Skeletal muscle tissue (tissue), 4 donors: ENCODE results near the gene KRTAP6-2. TPM values are rescaled to one million over a fixed set of nuclear protein-coding genes. Genes with fewer than 3 reads are reported as not detected.

ENCODE experiments used
- H3K27ac ChIP-seq: one replicate; pipeline ENCODE4 v1.7.0; 2013; ENCODE audit warnings: mild to moderate bottlenecking, low read depth, low read length, inconsistent platforms
- H3K27me3 ChIP-seq, 3 donors: one replicate each; pipeline ENCODE4 v1.7.0; 2013; ENCODE audit warnings: low read length in 3 of 3; ENCODE audit not compliant: control insufficient read depth in 3 of 3, insufficient read depth in 3 of 3
- H3K36me3 ChIP-seq, 3 donors: one replicate each; pipeline ENCODE4 v1.7.0; 2013; ENCODE audit warnings: low read length in 3 of 3; ENCODE audit not compliant: control insufficient read depth in 3 of 3, insufficient read depth in 3 of 3
- H3K4me1 ChIP-seq, 3 donors: one replicate each; pipeline ENCODE4 v1.7.0; 2013; ENCODE audit warnings: low read length in 3 of 3, mild to moderate bottlenecking in 3 of 3; ENCODE audit not compliant: control insufficient read depth in 3 of 3, insufficient read depth in 3 of 3
- H3K4me3 ChIP-seq, 3 donors: one replicate each; pipeline ENCODE4 v1.7.0; 2013; ENCODE audit warnings: low read length in 3 of 3
- H3K9ac ChIP-seq, 3 donors: one replicate each; pipeline ENCODE4 v1.7.0; 2013; ENCODE audit warnings: low read length in 3 of 3, mild to moderate bottlenecking in 3 of 3, moderate library complexity in 2 of 3, low read depth in 1 of 3
- H3K9me3 ChIP-seq, 3 donors: one replicate each; pipeline ENCODE4 v1.7.0; 2013; ENCODE audit warnings: low read length in 3 of 3; ENCODE audit not compliant: control insufficient read depth in 3 of 3
- total RNA-seq: library from RNA; depleted of rRNA; stranded (reverse); fragments of >200 nt; gene quantifications from one replicate; pipeline ENCODE4 v1.2.3, GENCODE V29; 2014
- donor health status: Osteomylitis.

Gene KRTAP6-2
- total RNA-seq, 1 donor from 2014 or later: not detected

DNA sequence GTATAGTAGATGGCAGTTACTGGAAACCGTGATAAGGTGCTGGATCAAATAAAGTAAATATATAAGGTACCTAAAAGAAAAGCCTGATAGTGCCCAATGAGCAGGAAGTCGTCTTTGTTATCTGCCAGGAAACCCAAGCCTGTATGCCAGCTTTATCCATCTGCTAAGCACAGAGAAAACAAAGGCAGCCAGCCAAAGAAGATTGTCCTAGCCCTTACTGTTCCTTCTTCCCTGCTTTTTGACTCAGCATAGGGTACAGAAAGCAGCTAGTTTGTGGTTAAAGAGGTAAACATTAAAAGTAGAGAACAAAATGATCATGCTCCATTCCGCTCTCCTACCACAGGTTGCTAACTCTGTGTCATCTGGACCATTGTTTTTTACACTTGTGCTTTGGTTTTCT, 18.6 kb downstream of the KRTAP6-2 start:
- Histone ChIP-seq H3K4me1 (no peaks in the 10 kb centered on the region), H3K4me3 (no peak overlapping the region), H3K27ac (no peak overlapping the region), H3K9me3 (no peaks in the 10 kb centered on the region), H3K36me3 (no peaks in the 10 kb centered on the region), H3K9ac (no peak overlapping the region), H3K27me3 (no peaks in the 10 kb centered on the region)

GRCh38 chr21:30579346-30579745, 19.4 kb downstream of the KRTAP6-2 start:
- H3K4me1 ChIP-seq: no peaks in the 10 kb centered on the region
- H3K36me3 ChIP-seq: no peaks in the 10 kb centered on the region
- H3K9me3 ChIP-seq: no peaks in the 10 kb centered on the region
- H3K27me3 ChIP-seq: no peaks in the 10 kb centered on the region
- no peak overlapping the region for H3K9ac ChIP-seq
- no peak overlapping the region for H3K4me3 ChIP-seq
- no peak overlapping the region for H3K27ac ChIP-seq

DNA sequence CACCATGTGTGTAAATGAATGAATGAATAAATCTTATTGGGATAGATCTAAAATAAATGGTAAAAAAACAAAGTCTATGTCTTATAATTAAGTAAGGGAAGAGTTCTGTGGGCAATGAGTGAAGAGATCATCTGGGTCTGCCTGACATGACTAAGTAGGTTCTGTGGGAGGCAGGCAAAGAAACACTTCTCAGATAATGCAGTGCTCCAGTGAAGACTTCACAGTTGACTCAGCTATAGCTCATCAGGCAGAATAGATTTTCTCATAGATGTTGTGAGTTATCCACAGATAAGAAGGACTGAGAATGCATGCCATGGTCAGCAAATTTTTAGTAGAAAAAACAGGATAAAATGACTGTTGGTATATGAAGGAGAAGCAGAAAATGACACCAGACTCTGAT, 20.9 kb downstream of the KRTAP6-2 start:
- no peaks in the 10 kb centered on the region for H3K27me3 ChIP-seq
- no peak overlapping the region for H3K27ac ChIP-seq
- no peak overlapping the region for H3K9ac ChIP-seq
- no peaks in the 10 kb centered on the region for H3K4me1 ChIP-seq
- H3K4me3 ChIP-seq: no peak overlapping the region
- no peaks in the 10 kb centered on the region for H3K36me3 ChIP-seq
- no peaks in the 10 kb centered on the region for H3K9me3 ChIP-seq

DNA sequence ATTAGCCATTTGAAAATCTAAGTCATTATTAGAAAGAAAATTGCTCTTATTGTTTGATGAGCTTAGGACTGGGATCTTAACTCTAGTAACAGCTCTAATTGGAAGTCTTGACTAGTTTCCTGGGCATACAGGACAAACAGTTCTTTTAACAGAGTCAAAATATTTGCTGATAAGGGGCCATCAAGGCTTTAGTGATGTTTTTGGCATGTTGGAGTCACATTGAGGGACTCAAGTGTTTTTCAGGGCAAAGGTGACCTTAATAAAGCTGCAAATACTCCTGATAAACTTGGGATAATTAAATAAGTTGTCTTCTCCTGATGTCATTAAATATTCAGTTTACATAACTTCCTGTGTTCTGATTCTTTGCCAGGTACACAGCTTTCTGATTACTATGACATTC, 31.1 kb downstream of the KRTAP6-2 start:
- Histone ChIP-seq H3K27ac (no peak overlapping the region), H3K27me3 (no peaks in the 10 kb centered on the region), H3K9ac (no peak overlapping the region), H3K4me3 (no peak overlapping the region), H3K4me1 (no peaks in the 10 kb centered on the region), H3K9me3 (no peaks in the 10 kb centered on the region), H3K36me3 (no peaks in the 10 kb centered on the region)

DNA sequence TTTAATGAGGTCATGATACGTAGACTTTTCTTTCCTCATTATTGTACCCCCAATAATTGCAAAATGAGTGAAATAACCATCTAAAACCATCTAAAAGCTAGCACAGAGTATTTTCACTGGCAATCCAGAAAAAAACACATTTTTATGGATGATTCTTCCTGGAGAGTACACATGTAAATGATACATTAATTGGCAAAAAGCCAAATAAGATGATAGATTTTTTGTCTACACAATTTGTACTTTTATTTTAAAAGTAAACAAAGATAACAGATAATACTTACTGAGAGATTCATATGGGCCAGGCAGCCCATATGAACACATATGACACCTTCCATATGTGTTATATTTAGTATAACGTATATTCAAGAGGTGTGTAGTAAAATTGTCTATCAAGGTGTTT, 35.1 kb downstream of the KRTAP6-2 start:
- H3K4me1 ChIP-seq: no peaks in the 10 kb centered on the region
- H3K27ac ChIP-seq: no peak overlapping the region
- no peak overlapping the region for H3K9ac ChIP-seq
- H3K9me3 ChIP-seq: no peaks in the 10 kb centered on the region
- no peak overlapping the region for H3K4me3 ChIP-seq
- no peaks in the 10 kb centered on the region for H3K36me3 ChIP-seq
- no peaks in the 10 kb centered on the region for H3K27me3 ChIP-seq

- Histone ChIP-seq H3K27ac (no peak overlapping the region), H3K4me3 (no peak overlapping the region), H3K36me3 (no peaks in the 10 kb centered on the region), H3K9me3 (no peaks in the 10 kb centered on the region), H3K27me3 (no peaks in the 10 kb centered on the region), H3K4me1 (no peaks in the 10 kb centered on the region), H3K9ac (no peak overlapping the region)
These were observed 35.6 kb downstream of the KRTAP6-2 start for GRCh38 chr21:30563072-30563471.

DNA sequence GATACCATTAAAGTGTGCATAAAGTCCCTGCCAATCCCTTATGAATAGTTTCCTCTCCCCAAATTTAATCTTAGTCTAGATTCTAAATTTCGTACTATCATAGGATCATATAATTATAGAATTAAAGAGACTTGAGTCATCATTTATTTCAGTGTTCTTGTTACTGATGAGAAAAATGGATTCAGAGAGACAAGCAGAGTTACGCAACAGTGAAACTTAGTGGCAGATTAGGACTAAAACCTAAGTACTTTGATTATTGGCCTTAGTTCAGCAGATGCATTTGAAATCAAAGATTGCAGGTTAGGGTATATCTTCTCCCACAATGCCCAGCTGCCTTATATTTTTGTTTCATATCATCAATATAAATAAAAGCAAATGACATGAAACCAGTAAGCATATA, 36.7 kb downstream of the KRTAP6-2 start:
- Histone ChIP-seq H3K9me3 (no peaks in the 10 kb centered on the region), H3K4me1 (no peaks in the 10 kb centered on the region), H3K4me3 (no peak overlapping the region), H3K36me3 (no peaks in the 10 kb centered on the region), H3K9ac (no peak overlapping the region), H3K27ac (no peak overlapping the region), H3K27me3 (no peaks in the 10 kb centered on the region)

DNA sequence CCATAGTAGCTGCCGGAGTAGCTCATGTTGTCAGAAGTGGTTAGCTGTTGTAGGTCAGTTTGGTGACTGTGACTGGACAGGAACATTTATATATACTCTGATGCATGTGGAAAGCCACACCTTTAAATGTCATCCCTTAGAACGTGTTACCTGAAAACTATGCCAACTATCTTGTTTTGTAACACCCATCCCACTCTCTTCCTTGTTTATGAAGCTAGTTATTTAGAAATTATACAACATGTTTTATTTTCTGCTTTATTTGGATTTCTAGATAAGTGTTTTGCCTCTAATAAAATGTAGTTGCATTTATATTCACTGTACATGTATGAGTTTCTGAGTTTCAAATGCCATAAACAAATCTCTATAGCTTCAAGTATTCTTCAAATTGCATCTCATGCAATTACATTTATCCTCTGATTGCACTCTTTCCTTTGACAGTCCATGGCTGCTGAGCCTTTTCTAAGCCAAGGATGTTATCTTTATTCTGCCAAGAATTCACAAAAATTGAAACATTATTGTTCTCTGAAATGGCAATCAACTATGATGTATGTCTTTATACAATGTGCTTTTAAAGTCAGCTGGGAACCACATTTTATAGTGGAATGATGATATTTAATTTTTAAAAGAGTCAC, 37.3 kb downstream of the KRTAP6-2 start, which contains the start of gene KRTAP19-7:
Gene KRTAP19-7 (minus strand): TSS at position 51 of the 632 bp plus-strand sequence. CDS start 25 bp downstream, at position 26.
- Histone ChIP-seq H3K4me3 (no peak within 1 kb of the TSS), H3K9me3 (no peaks in the 10 kb centered on the region), H3K9ac (no peak within 1 kb of the TSS), H3K36me3 (no peaks in the 10 kb centered on the region), H3K4me1 (no peaks in the 10 kb centered on the region), H3K27me3 (no peaks in the 10 kb centered on the region), H3K27ac (no peak within 1 kb of the TSS)

GRCh38 chr21:30555095-30555494, 43.6 kb downstream of the KRTAP6-2 start:
- H3K9me3 ChIP-seq: peaks cover 0 to 2% (median 0%) of the 10 kb centered on the region in 3 donors
- H3K4me1 ChIP-seq: no peaks in the 10 kb centered on the region
- H3K27me3 ChIP-seq: no peaks in the 10 kb centered on the region
- no peaks in the 10 kb centered on the region for H3K36me3 ChIP-seq
- no peak overlapping the region for H3K4me3 ChIP-seq
- no peak overlapping the region for H3K27ac ChIP-seq
- no peak overlapping the region for H3K9ac ChIP-seq

GRCh38 chr21:30552782-30553181, 45.9 kb downstream of the KRTAP6-2 start:
- Histone ChIP-seq H3K4me1 (no peaks in the 10 kb centered on the region), H3K27ac (no peak overlapping the region), H3K36me3 (no peaks in the 10 kb centered on the region), H3K9me3 (peaks cover 0 to 2% (median 0%) of the 10 kb centered on the region in 3 donors), H3K9ac (no peak overlapping the region), H3K27me3 (no peaks in the 10 kb centered on the region), H3K4me3 (no peak overlapping the region)
